Mesenchymal stem cell (in vitro differentiated cells and primary cell): ENCODE data around the gene TUBA3D.
"Not testable (repeated sequence)": the region's sequence is repeated elsewhere in the genome, so short reads cannot be mapped to it uniquely, and the experiment has no call there.

Experiments
- DNase-seq: peaks from one replicate; pipeline ENCODE4 v3.0.0-alpha.2; 2013
- H2AFZ ChIP-seq: one replicate; pipeline ENCODE4 v1.6.1; 2013; ENCODE audit warnings: low read depth, mild to moderate bottlenecking, control low read depth, inconsistent platforms, low read length, moderate library complexity
- H2AK5ac ChIP-seq: 2 replicates; pipeline ENCODE4 v1.6.1; 2013; ENCODE audit warnings: low read length, moderate library complexity, mild to moderate bottlenecking, inconsistent platforms; ENCODE audit not compliant: severe bottlenecking
- H2BK120ac ChIP-seq: one replicate; pipeline ENCODE4 v1.6.1; 2013; ENCODE audit warnings: low read depth, mild to moderate bottlenecking, inconsistent platforms, low read length, moderate library complexity
- H2BK12ac ChIP-seq, 2 experiments: one replicate each; pipeline ENCODE4 v1.6.1; 2013; ENCODE audit warnings: inconsistent platforms in 2 of 2, low read length in 2 of 2, mild to moderate bottlenecking in 2 of 2, moderate library complexity in 2 of 2, control low read depth in 1 of 2
- H2BK15ac ChIP-seq: one replicate; pipeline ENCODE4 v1.6.1; 2013; ENCODE audit warnings: mild to moderate bottlenecking, low read depth, inconsistent platforms; ENCODE audit not compliant: poor library complexity, severe bottlenecking
- H2BK5ac ChIP-seq: 2 replicates; pipeline ENCODE4 v1.6.1; 2013; ENCODE audit warnings: low read depth, mild to moderate bottlenecking, low read length, control low read depth, inconsistent platforms; ENCODE audit not compliant: poor library complexity, severe bottlenecking
- H3K14ac ChIP-seq, 2 experiments: one replicate each; pipeline ENCODE4 v1.6.1; 2013; ENCODE audit warnings: inconsistent platforms in 2 of 2, low read length in 2 of 2, control low read depth in 1 of 2, mild to moderate bottlenecking in 1 of 2, moderate library complexity in 1 of 2
- H3K18ac ChIP-seq, 2 experiments: one replicate each; pipeline ENCODE4 v1.6.1; 2013; ENCODE audit warnings: inconsistent platforms in 2 of 2, low read length in 2 of 2, control low read depth in 1 of 2, low read depth in 1 of 2, mild to moderate bottlenecking in 1 of 2
- H3K23ac ChIP-seq, 2 experiments: one replicate each; pipeline ENCODE4 v1.6.1; 2013; ENCODE audit warnings: inconsistent platforms in 2 of 2, low read length in 2 of 2, mild to moderate bottlenecking in 2 of 2, moderate library complexity in 2 of 2, control low read depth in 1 of 2
- H3K27ac ChIP-seq: 2 replicates; pipeline ENCODE4 v1.5.1; 2013; ENCODE audit warnings: mild to moderate bottlenecking, moderate library complexity, low read length, control low read depth, inconsistent platforms; ENCODE audit not compliant: poor library complexity, severe bottlenecking
- H3K27me3 ChIP-seq, 2 experiments: 2 replicates each; pipeline versions ENCODE4 v1.6.1 to v1.7.0; 2013; ENCODE audit warnings: low read length in 2 of 2, mild to moderate bottlenecking in 2 of 2, moderate library complexity in 2 of 2, control low read depth in 1 of 2, inconsistent platforms in 1 of 2; ENCODE audit not compliant: control insufficient read depth in 1 of 2, insufficient read depth in 1 of 2
- H3K36me3 ChIP-seq, 2 experiments: 2 replicates each; pipeline versions ENCODE4 v1.6.1 to v1.7.0; 2013; ENCODE audit warnings: low read length in 2 of 2, control low read depth in 1 of 2, inconsistent platforms in 1 of 2, low read depth in 1 of 2, mild to moderate bottlenecking in 1 of 2; ENCODE audit not compliant: insufficient read depth in 2 of 2, control insufficient read depth in 1 of 2
- H3K4ac ChIP-seq, 2 experiments: one replicate each; pipeline ENCODE4 v1.6.1; 2013; ENCODE audit warnings: inconsistent platforms in 2 of 2, low read length in 2 of 2, mild to moderate bottlenecking in 2 of 2, moderate library complexity in 2 of 2, control low read depth in 1 of 2, low read depth in 1 of 2
- H3K4me1 ChIP-seq: 2 replicates; pipeline ENCODE4 v1.6.1; 2013; ENCODE audit warnings: low read depth, low read length, control low read depth; ENCODE audit not compliant: control insufficient read depth, insufficient read depth
- H3K4me2 ChIP-seq: 2 replicates; pipeline ENCODE4 v1.6.1; 2013; ENCODE audit warnings: low read length, mild to moderate bottlenecking, inconsistent platforms; ENCODE audit not compliant: poor library complexity, severe bottlenecking
- H3K4me3 ChIP-seq, 2 experiments: 2 replicates each; pipeline versions ENCODE4 v1.5.1 to v1.7.0; 2013; ENCODE audit warnings: low read length in 2 of 2, mild to moderate bottlenecking in 2 of 2, control low read depth in 1 of 2, low read depth in 1 of 2; ENCODE audit not compliant: insufficient read depth in 1 of 2
- H3K79me1 ChIP-seq: replicated peaks from 2 replicates; pipeline ENCODE4 v1.6.1; 2013; ENCODE audit warnings: mild to moderate bottlenecking, control low read depth, low read length, inconsistent platforms; ENCODE audit not compliant: poor library complexity, severe bottlenecking
- H3K9ac ChIP-seq: 2 replicates; pipeline ENCODE4 v1.7.0; 2013; ENCODE audit warnings: mild to moderate bottlenecking, low read length, moderate library complexity
- H3K9me3 ChIP-seq: 2 replicates; pipeline ENCODE4 v1.7.0; 2013; ENCODE audit warnings: mild to moderate bottlenecking, low read length; ENCODE audit not compliant: control insufficient read depth
- H4K8ac ChIP-seq: one replicate; pipeline ENCODE4 v1.6.1; 2013; ENCODE audit warnings: inconsistent platforms, mild to moderate bottlenecking, low read length, moderate library complexity
- H4K91ac ChIP-seq: one replicate; pipeline ENCODE4 v1.6.1; 2013; ENCODE audit warnings: mild to moderate bottlenecking, low read length, inconsistent platforms
- WGBS: methylation state at CpG from one replicate; pipeline ENCODE4 v1.1.7; 2013; ENCODE audit warnings: mixed read lengths; 5-methylcytosine and 5-hydroxymethylcytosine counted together

The TUBA3D gene

GRCh38 chr2:131519871-131520470 is 44.1 kb downstream of the TUBA3D start:
- H4K8ac ChIP-seq, DNase-seq, H3K4me3 ChIP-seq, H3K9me3 ChIP-seq, H3K27me3 ChIP-seq, H2AFZ ChIP-seq, H3K4me1 ChIP-seq, H4K91ac ChIP-seq, H3K9ac ChIP-seq, H2BK15ac ChIP-seq, H2BK5ac ChIP-seq, H2BK120ac ChIP-seq, H3K27ac ChIP-seq, H3K4ac ChIP-seq, H3K23ac ChIP-seq, H3K14ac ChIP-seq, H3K18ac ChIP-seq, H2BK12ac ChIP-seq, H2AK5ac ChIP-seq, H3K4me2 ChIP-seq, H3K79me1 ChIP-seq: not testable (repeated sequence)
- H3K36me3 ChIP-seq: peaks cover 19 to 64% of the 10 kb centered on the region in 2 experiments
- 97% methylated on average over 24 of the region's 24 CpGs for WGBS

- Histone ChIP-seq H2BK120ac (no peak overlapping the region), H2BK5ac (no peak overlapping the region), H3K4me1 (no peaks in the 10 kb centered on the region), H3K36me3 (peaks cover 19 to 60% of the 10 kb centered on the region in 2 experiments), H3K14ac (no peak overlapping the region), H3K4ac (no peak overlapping the region), H2AFZ (no peak overlapping the region), H2BK15ac (no peak overlapping the region), H3K27me3 (no peaks in the 10 kb centered on the region), H3K27ac (no peak overlapping the region), H3K9me3 (no peaks in the 10 kb centered on the region), H4K91ac (no peak overlapping the region), H2AK5ac (no peak overlapping the region), H3K18ac (no peak overlapping the region), H3K9ac (no peak overlapping the region), H2BK12ac (no peak overlapping the region), H3K4me3 (no peak overlapping the region), H3K23ac (no peak overlapping the region), H3K4me2 (no peak overlapping the region), H3K79me1 (peaks cover 5% of the 10 kb centered on the region), H4K8ac (no peak overlapping the region)
- no peak for DNase-seq
- 96% methylated on average over 10 of the region's 10 CpGs for WGBS
Observed at GRCh38 chr2:131520526-131520925, 44.6 kb downstream of the TUBA3D start.

- not testable (repeated sequence) for H3K23ac ChIP-seq, H3K4me3 ChIP-seq, H3K4me1 ChIP-seq, H3K79me1 ChIP-seq, H3K4ac ChIP-seq, H2BK15ac ChIP-seq, H2AK5ac ChIP-seq, H3K9me3 ChIP-seq, H3K27me3 ChIP-seq, H4K91ac ChIP-seq, H3K18ac ChIP-seq, H3K27ac ChIP-seq, H2AFZ ChIP-seq, H4K8ac ChIP-seq, DNase-seq, H3K14ac ChIP-seq, H2BK120ac ChIP-seq, H2BK12ac ChIP-seq, H3K9ac ChIP-seq, H2BK5ac ChIP-seq, H3K4me2 ChIP-seq
- 97% methylated on average over 4 of the region's 6 CpGs for whole genome bisulfite sequencing
- peaks cover 19 to 53% of the 10 kb centered on the region in 2 experiments for H3K36me3 ChIP-seq
Observed at GRCh38 chr2:131521524-131521923, 45.6 kb downstream of the TUBA3D start.

GRCh38 chr2:131521961-131522781 is 46.3 kb downstream of the TUBA3D start:
- Histone ChIP-seq H3K9me3 (no peaks in the 10 kb centered on the region), H4K8ac (peak overlapping the region; percentile 19), H3K9ac (no peak overlapping the region), H3K4me1 (no peaks in the 10 kb centered on the region), H2BK15ac (peak overlapping the region; percentile 16), H3K27ac (no peak overlapping the region), H2BK5ac (no peak overlapping the region), H4K91ac (no peak overlapping the region), H2BK120ac (no peak overlapping the region), H3K18ac (peak overlapping the region in 1 of 2 experiments; percentile 62), H3K4me3 (no peak overlapping the region), H3K14ac (no peak overlapping the region), H3K27me3 (no peaks in the 10 kb centered on the region), H3K23ac (no peak overlapping the region), H2AK5ac (no peak overlapping the region), H3K36me3 (peaks cover 19 to 48% of the 10 kb centered on the region in 2 experiments), H3K4me2 (no peak overlapping the region), H3K4ac (no peak overlapping the region), H2BK12ac (no peak overlapping the region), H2AFZ (no peak overlapping the region), H3K79me1 (peaks cover 5% of the 10 kb centered on the region)
- whole genome bisulfite sequencing: 85% methylated on average over 16 of the region's 20 CpGs
- no peak for DNase-seq
